Hippocampal formation (tissue), 2 donors: Measurements from ENCODE around the gene NKTR.
"Not testable (repeated sequence)": the region's sequence is repeated elsewhere in the genome, so short reads cannot be mapped to it uniquely, and the experiment has no call there.

ENCODE experiments used
- DNase-seq, 2 donors: peaks; one replicate each; lab custom pipeline; 2025; lab: John Stamatoyannopoulos, UW

NKTR gene

DNA sequence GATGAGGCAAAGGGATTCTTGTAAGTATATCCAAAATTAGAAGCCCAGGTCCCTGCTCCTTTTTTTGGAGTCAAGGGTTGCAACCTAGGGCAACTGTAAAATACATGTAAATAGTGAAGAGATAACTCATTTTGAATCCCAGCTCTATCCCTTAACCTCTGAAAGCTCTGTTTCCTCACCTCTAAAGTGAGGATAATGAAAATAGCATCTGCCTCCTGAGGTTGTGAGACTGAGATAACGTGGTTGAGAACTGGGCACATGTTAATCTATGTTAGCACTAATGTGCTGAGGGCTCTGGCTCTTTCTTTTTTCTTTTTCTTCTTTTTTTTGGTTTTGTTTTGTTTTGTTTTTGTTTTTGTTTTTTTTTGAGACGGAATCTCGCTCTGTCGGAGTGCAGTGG, 4.8 kb upstream of the NKTR start:
- DNase-seq = no peak

DNA sequence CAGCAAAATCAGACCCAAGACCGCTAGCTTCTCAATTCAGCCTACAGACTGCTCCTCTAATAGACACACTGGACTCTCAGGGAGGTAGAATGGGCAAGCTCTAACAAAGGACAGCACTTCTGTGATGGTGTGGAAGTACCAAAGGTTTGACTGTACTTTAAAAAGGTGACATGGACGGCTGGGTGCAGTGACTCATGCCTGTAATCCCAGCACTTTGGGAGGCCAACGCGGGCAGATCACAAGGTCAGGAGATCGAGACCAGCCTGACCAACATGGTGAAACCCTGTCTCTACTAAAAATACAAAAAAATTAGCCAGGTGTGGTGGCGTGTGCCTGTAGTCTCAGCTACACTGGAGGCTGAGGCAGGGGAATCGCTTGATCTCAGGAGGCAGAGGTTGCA, 3.4 kb upstream of the NKTR start:
- DNase-seq = not testable (repeated sequence)

GRCh38 chr3:42600958-42601675, 631 bp downstream of the NKTR start:
- peak in 1 of 2 donors; percentile 60 for DNase-seq

- no peak for DNase-seq
These were observed 1.6 kb downstream of the NKTR start for GRCh38 chr3:42601896-42602581.

DNA sequence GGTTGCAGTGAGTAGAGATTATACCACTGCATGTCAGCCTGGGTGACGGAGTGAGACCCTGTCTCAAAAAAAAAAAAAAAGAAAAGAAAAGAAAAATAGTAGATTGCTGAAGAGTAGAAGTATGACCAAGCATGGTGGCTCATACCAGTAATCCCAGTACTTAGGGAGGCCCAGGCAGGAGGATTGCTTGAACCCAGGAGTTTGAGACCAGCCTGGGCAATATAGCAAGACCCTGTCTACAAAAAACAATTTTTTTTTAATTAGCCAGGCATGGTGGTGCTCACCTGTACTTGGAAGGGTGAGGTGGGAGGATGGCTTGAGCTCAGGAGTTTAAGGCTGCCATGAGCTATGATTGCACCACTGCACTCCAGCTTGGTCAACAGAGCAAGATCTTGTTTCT, 2.5 kb downstream of the NKTR start:
- no peak for DNase-seq

DNA sequence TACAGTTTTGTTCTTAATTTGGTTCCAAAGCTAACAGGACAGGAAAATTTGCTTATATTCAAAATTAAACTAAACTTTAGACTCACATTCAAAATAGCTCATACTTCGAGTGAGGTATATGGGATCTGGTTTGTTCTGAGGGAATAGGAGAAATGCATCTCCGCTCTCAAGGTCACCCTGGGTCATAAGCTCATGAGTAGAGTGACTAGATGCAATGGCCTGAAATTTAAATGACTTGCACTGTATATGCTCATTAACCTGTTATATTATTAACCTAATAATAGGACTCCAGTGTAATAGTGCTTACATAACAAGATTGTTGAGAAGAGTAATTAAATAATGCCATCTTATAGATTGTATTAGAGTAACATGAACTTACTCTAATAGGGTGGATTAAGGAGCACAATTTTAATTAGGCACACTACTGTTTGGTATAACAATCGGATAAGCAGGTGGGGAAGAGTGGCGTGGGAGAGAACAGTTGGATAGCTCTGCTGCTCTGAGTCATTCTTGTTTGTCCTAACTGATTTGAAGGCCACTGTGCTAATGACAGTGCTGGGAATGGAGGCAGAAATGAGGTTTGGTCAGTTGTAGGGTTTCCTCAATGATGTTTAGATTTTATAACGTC, 5.2 kb downstream of the NKTR start:
- DNase-seq = no peak

DNA sequence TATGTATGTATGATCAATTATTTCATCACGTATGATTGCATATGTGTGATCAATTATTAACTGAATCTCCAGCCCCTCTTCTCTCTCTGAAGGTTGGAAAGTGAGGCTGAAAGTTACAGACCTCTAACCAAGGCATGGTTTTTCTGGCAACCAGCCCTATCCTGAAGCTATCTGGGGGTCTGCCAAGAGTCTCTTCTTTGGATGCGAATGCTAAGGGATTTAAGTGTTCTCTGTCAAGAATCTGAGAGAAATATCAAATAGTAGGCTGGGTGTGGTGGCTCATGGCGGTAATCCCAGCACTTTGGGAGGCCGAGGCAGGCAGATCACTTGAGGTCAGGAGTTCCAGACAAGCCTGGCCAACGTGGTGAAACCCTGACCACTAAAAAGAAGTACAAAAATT, 8.1 kb downstream of the NKTR start:
- DNase-seq = no peak

DNA sequence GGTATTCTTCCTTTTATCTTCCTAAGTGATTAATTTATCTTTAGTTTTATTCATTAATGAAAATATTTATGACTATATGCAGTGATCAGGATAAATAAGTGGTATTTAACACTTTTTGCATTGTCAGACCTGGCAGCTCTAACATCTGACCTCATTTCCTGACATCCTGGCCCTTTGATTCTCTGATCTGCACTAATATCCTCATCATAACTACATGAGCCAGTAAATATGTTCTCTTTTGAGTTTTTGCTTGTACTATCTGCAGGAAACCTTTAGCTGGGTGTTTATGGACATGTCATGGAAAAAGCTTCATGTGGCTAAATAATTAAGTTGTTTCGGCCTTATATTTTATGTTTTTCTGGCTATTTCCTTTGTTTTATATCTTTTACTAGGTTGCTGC, 10.5 kb downstream of the NKTR start:
- no peak for DNase-seq

DNA sequence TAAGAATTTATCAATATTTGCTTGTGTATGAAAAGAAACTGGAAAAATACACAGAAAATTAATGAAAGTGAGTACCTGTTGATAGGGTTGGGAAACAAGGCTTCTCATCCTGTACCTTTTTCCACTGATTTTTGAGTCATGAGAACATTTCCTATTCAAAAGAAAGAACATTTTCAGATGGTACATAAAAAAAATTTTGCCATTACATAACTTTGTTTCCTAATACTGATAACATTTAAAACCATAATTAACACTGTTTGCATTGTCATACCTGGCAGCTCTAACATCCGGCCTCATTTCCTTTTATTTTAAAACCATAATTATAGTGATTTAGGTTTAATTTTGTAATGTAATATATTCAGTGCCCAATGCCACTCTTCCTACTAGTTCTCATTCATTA, 11.7 kb downstream of the NKTR start:
- DNase-seq = no peak

DNA sequence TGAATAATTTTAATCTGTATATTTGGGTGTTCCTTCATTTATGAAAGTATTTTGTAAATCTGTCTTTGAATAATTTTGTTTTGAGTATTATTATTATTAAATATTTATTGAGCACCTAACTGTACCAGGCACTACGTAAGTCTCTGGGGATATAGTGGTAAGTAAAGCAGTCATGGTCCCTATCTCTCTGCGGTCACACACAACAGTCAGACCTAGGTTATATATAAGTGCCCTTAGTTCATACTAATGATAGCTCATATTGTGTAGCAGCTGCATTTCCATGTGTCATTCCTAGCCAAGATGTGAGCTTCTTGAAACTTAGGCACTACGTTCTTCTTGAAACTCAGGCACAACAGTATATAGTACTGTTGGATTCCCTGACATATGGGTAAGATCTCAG, 12.4 kb downstream of the NKTR start:
- no peak for DNase-seq

DNA sequence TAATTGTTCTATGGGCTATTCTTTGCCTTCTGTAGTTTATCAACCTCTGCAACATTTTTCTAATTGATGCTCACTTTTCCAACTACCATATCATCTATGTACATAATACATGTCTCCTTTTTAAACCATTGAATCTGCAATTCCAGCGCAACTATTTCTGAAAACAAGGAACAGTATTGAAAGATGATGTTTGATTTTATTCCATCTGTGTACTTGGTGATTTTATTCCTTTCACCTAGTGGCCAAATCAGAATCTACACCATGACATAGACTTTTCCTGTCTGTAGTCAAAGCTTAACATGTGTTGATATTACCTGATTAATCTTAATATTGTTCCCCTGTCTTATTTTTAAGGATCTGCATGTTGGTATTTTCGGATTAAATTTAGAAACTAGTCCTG, 13.0 kb downstream of the NKTR start:
- no peak for DNase-seq

DNA sequence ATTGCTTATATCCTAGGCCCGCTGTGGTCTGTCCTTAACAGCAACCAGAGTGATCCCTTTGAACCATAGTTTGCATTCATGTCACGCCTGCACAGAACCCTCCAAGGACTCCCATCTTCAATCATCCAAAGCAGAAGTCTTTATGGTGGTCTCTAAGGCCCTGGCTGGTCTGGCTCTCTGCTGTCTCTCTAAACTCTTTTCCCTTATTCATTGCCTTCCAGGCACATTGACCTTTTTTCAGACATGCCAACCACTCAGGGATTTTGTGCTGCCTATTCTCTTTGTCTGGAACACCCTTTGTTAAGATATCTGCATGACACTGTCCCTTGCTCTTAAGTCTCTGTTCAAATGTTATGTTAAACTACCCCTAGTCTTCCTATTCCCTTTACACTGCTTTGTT, 31.1 kb downstream of the NKTR start:
- DNase-seq = no peak

GRCh38 chr3:42632146-42632545, 31.7 kb downstream of the NKTR start:
- DNase-seq = no peak

- DNase-seq = no peak
These were observed 33.1 kb downstream of the NKTR start for GRCh38 chr3:42633544-42633943.

DNA sequence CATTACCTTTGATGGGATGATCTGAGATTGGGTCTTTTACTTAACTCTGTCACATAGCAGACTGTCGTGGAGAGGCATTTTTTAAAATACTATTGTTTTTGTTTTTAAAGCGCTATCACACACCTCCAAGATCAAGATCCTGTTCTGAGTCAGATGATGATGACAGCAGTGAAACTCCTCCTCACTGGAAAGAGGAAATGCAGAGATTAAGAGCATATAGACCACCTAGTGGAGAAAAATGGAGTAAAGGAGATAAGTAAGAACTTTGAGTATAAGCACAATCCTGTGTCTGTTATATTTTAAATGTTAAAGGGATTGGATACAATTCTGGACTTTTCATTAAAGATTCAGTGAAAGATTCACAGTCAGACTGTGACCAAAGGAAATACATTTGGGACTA, 34.6 kb downstream of the NKTR start:
- no peak for DNase-seq

DNA sequence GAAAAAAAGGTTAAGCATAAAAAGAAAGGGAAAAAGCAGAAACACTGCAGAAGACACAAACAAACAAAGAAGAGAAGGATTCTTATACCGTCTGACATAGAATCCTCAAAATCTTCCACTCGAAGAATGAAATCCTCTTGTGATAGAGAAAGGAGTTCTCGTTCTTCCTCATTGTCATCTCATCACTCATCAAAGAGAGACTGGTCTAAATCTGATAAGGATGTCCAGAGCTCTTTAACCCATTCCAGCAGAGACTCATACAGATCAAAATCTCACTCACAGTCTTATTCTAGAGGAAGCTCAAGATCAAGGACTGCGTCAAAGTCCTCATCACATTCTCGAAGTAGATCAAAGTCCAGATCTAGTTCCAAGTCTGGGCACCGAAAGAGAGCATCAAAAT, 36.5 kb downstream of the NKTR start:
- DNase-seq = no peak

DNA sequence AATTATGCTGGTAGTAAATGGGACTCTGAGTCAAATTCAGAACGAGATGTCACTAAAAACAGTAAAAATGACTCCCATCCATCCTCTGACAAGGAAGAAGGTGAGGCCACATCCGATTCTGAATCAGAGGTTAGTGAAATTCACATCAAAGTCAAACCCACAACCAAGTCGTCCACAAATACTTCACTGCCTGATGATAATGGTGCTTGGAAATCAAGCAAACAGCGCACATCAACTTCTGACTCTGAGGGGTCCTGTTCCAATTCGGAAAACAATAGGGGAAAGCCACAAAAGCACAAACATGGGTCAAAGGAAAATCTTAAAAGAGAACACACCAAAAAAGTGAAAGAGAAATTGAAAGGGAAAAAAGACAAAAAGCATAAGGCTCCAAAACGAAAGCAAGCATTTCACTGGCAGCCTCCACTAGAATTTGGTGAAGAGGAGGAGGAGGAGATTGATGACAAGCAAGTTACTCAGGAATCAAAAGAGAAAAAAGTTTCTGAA, 37.9 kb downstream of the NKTR start:
- DNase-seq = no peak

GRCh38 chr3:42639192-42639591, 38.7 kb downstream of the NKTR start:
- DNase-seq = no peak

GRCh38 chr3:42640129-42640528, 39.6 kb downstream of the NKTR start:
- no peak for DNase-seq

- no peak for DNase-seq
These were observed 40.4 kb downstream of the NKTR start for GRCh38 chr3:42640771-42641370.

- no peak for DNase-seq
These were observed 47.5 kb downstream of the NKTR start for GRCh38 chr3:42647821-42648459.

- no peak for DNase-seq
These were observed 48.5 kb downstream of the NKTR start for GRCh38 chr3:42649006-42649405.
